GM18505 (cell line): ENCODE results near the gene PON2.

Experiments
- ATAC-seq: cut with Tn5 transposase; IDR thresholded peaks from one replicate; pipeline ENCODE4 v1.9.1; 2021; ENCODE audit not compliant: unreplicated experiment
- POLR2A ChIP-seq: IDR thresholded peaks from 4 replicates; pipeline ENCODE4 v1.6.1; 2011; ENCODE audit warnings: borderline replicate concordance; ENCODE audit not compliant: insufficient read depth, insufficient read length; ENCODE audit errors: extremely low read depth

PON2 gene

GRCh38 chr7:95368235-95368634, 66.6 kb downstream of the PON2 start:
- TF ChIP-seq POLR2A = no peak
- no peak for ATAC-seq

GRCh38 chr7:95367606-95368005, 67.2 kb downstream of the PON2 start:
- TF ChIP-seq POLR2A = no peak
- no peak for ATAC-seq

GRCh38 chr7:95365151-95365550, 69.7 kb downstream of the PON2 start:
- TF ChIP-seq POLR2A = no peak
- ATAC-seq = no peak

- no peak for ATAC-seq
- no peak for TF ChIP-seq POLR2A
Measured at GRCh38 chr7:95357623-95358022, 77.2 kb downstream of the PON2 start.
